WTC11 (cell line): ENCODE data around the gene IL27RA. TPM values are rescaled to one million over a fixed set of nuclear protein-coding genes. Genes with fewer than 3 reads are reported as not detected.
A peak's percentile ranks its signal among the peaks of the same experiment; 100 is the strongest.

Experiments used
- ATAC-seq: fragments of 200-7000 bp; cut with Tn5 transposase; 2 replicates; pipeline ENCODE4 v1.10.0; 2021; ENCODE audit warnings: mild to moderate bottlenecking, moderate library complexity
- CTCF ChIA-PET: fragments of 300-600 bp; sonication (Branson Sonifier 250); formaldehyde crosslinking; loops from one replicate; lab custom pipeline; 2021; ENCODE audit warnings: antibody characterized with exemption; lab: Charles Lee
- POLR2A ChIA-PET: fragments of 350-600 bp; sonication (Branson Sonifier 250); formaldehyde crosslinking; loops from one replicate; lab custom pipeline; 2021; ENCODE audit warnings: antibody characterized with exemption; lab: Charles Lee
- DNase-seq: peaks from one replicate; pipeline ENCODE4 v3.0.0; 2021; ENCODE audit warnings: low spot score
- H3K27ac Mint-ChIP-seq: 2 replicates; pipeline ENCODE4 v1.8.0; 2021; ENCODE audit warnings: mixed read lengths
- H3K27me3 Mint-ChIP-seq: 2 replicates; pipeline ENCODE4 v1.8.0; 2021; ENCODE audit warnings: low read depth, mild to moderate bottlenecking, moderate library complexity, mixed read lengths
- H3K36me3 Mint-ChIP-seq: 2 replicates; pipeline ENCODE4 v1.8.0; 2021; ENCODE audit warnings: mixed read lengths
- H3K4me1 Mint-ChIP-seq: 2 replicates; pipeline ENCODE4 v1.8.0; 2022; ENCODE audit warnings: mixed read lengths
- H3K4me3 Mint-ChIP-seq: 2 replicates; pipeline ENCODE4 v1.8.0; 2021; ENCODE audit warnings: mild to moderate bottlenecking, moderate library complexity, mixed read lengths
- H3K9me3 Mint-ChIP-seq: 2 replicates; pipeline ENCODE4 v1.8.0; 2021; ENCODE audit warnings: mixed read lengths
- ATF2 ChIP-seq: sonication (generic); formaldehyde crosslinking; IDR thresholded peaks from 2 replicates; pipeline ENCODE4 v1.8.1; 2022; ENCODE audit warnings: low read depth, missing genetic modification reagents, borderline replicate concordance
- CBFB ChIP-seq: sonication (generic); formaldehyde crosslinking; IDR thresholded peaks from 2 replicates; pipeline ENCODE4 v1.8.1; 2022; ENCODE audit warnings: mild to moderate bottlenecking, low read depth, missing genetic modification reagents
- CDX4 ChIP-seq: fragments of 250-450 bp; sonication (Bioruptor Pico); IDR thresholded peaks from 2 replicates; pipeline ENCODE4 v1.9.0; 2021; ENCODE audit warnings: moderate library complexity, mild to moderate bottlenecking, inconsistent platforms, borderline replicate concordance
- E2F1 ChIP-seq: sonication (generic); formaldehyde crosslinking; IDR thresholded peaks from 2 replicates; pipeline ENCODE4 v1.8.0; 2022; ENCODE audit warnings: mild to moderate bottlenecking, missing genetic modification reagents
- ELF4 ChIP-seq: sonication (generic); formaldehyde crosslinking; IDR thresholded peaks from 2 replicates; pipeline ENCODE4 v1.8.1; 2022; ENCODE audit warnings: low read depth, mild to moderate bottlenecking, moderate library complexity, missing genetic modification reagents
- FOXJ3 ChIP-seq: sonication (generic); formaldehyde crosslinking; IDR thresholded peaks from 2 replicates; pipeline ENCODE4 v1.9.0; 2021; ENCODE audit warnings: missing genetic modification reagents, mild to moderate bottlenecking, borderline replicate concordance
- JAZF1 ChIP-seq: fragments of 250-450 bp; sonication (Bioruptor Pico); IDR thresholded peaks from 2 replicates; pipeline ENCODE4 v1.9.0; 2021; ENCODE audit warnings: moderate library complexity, mild to moderate bottlenecking, inconsistent platforms
- JUN ChIP-seq: sonication (generic); formaldehyde crosslinking; IDR thresholded peaks from 2 replicates; pipeline ENCODE4 v1.8.0; 2023; ENCODE audit warnings: mild to moderate bottlenecking, missing genetic modification reagents
- NR2C2 ChIP-seq: sonication (generic); formaldehyde crosslinking; IDR thresholded peaks from 2 replicates; pipeline ENCODE4 v1.8.0; 2022; ENCODE audit warnings: mild to moderate bottlenecking, missing genetic modification reagents
- SMAD3 ChIP-seq: sonication (generic); formaldehyde crosslinking; IDR thresholded peaks from 2 replicates; pipeline ENCODE4 v1.8.0; 2022; ENCODE audit warnings: missing genetic modification reagents, mild to moderate bottlenecking, borderline replicate concordance
- SP1 ChIP-seq: sonication (generic); formaldehyde crosslinking; conservative IDR thresholded peaks from 2 replicates; pipeline ENCODE4 v1.8.1; 2022; ENCODE audit warnings: missing genetic modification reagents
- STAT6 ChIP-seq: sonication (generic); formaldehyde crosslinking; conservative IDR thresholded peaks from 2 replicates; pipeline ENCODE4 v1.8.1; 2023; ENCODE audit warnings: mild to moderate bottlenecking, low read depth, missing genetic modification reagents, moderate library complexity
- TEAD1 ChIP-seq: sonication (generic); formaldehyde crosslinking; IDR thresholded peaks from 2 replicates; pipeline ENCODE4 v1.8.0; 2022; ENCODE audit warnings: mild to moderate bottlenecking, missing genetic modification reagents
- ZBTB21 ChIP-seq: sonication (generic); formaldehyde crosslinking; IDR thresholded peaks from 2 replicates; pipeline ENCODE4 v1.8.1; 2023; ENCODE audit warnings: mild to moderate bottlenecking, missing genetic modification reagents, borderline replicate concordance
- ZNF121 ChIP-seq: sonication (generic); formaldehyde crosslinking; IDR thresholded peaks from 2 replicates; pipeline ENCODE4 v1.8.0; 2023; ENCODE audit warnings: missing genetic modification reagents
- ZNF219 ChIP-seq: sonication (generic); formaldehyde crosslinking; IDR thresholded peaks from 2 replicates; pipeline ENCODE4 v1.8.0; 2023; ENCODE audit warnings: missing genetic modification reagents, mild to moderate bottlenecking, borderline replicate concordance
- ZNF232 ChIP-seq: sonication (generic); formaldehyde crosslinking; IDR thresholded peaks from 2 replicates; pipeline ENCODE4 v1.8.0; 2022; ENCODE audit warnings: mild to moderate bottlenecking, missing genetic modification reagents
- ZNF532 ChIP-seq: fragments of 250-450 bp; sonication (Bioruptor Pico); IDR thresholded peaks from 2 replicates; pipeline ENCODE4 v1.9.0; 2021; ENCODE audit warnings: mild to moderate bottlenecking, borderline replicate concordance
- ZSCAN18 ChIP-seq: fragments of 250-450 bp; sonication (Bioruptor Pico); IDR thresholded peaks from 2 replicates; pipeline ENCODE4 v2.1.2; 2022; ENCODE audit warnings: mild to moderate bottlenecking, moderate library complexity
- total RNA-seq: library from RNA; stranded (reverse); gene quantifications from 3 replicates; pipeline ENCODE4 v1.2.3, GENCODE V29; 2021

IL27RA gene
- total RNA-seq, 1 experiment from 2014 or later, result 12.2 TPM

- no peak for TF ChIP-seq STAT6 (CRISPR knock-in tag)
Measured at GRCh38 chr19:14078411-14078810, 46.8 kb downstream of the IL27RA start (continued).

GRCh38 chr19:14080887-14081796 is 49.6 kb downstream of the IL27RA start:
- peak; percentile 86 for ATAC-seq
- Mint-ChIP-seq H3K4me3 (peak overlapping the region; percentile 89), H3K9me3 (no peaks in the 10 kb centered on the region)
- no peak for TF ChIP-seq FOXJ3 (CRISPR knock-in tag)
- no peak for TF ChIP-seq CDX4 (CRISPR knock-in tag)
- no peak for TF ChIP-seq ATF2
- 0 out of 2 replicates have a peak, but pooled peaks have one; percentile 62 for TF ChIP-seq TEAD1
- no peak for TF ChIP-seq ZNF121 (CRISPR knock-in tag)
- TF ChIP-seq CBFB, result no peak
- TF ChIP-seq JAZF1 (CRISPR knock-in tag), result no peak
- peak; percentile 91 for TF ChIP-seq NR2C2 (CRISPR knock-in tag)
- TF ChIP-seq SP1 (CRISPR knock-in tag), result peak; percentile 98
- no peak for TF ChIP-seq ZNF219
- TF ChIP-seq ELF4 (CRISPR knock-in tag), result no peak
- TF ChIP-seq E2F1, result no peak
- TF ChIP-seq ZNF232, result no peak
- TF ChIP-seq ZBTB21, result no peak
- no peak for TF ChIP-seq STAT6 (CRISPR knock-in tag)
- TF ChIP-seq SMAD3 (CRISPR knock-in tag), result no peak
- TF ChIP-seq ZSCAN18 (CRISPR knock-in tag), result no peak
- no peak for TF ChIP-seq JUN (CRISPR knock-in tag)
- no peak for TF ChIP-seq ZNF532 (CRISPR knock-in tag)

More at GRCh38 chr19:14080887-14081796, 49.6 kb downstream of the IL27RA start:
- Mint-ChIP-seq H3K27ac (no peak overlapping the region), H3K36me3 (no peaks in the 10 kb centered on the region), H3K27me3 (peaks cover 41% of the 10 kb centered on the region), H3K4me1 (peaks cover 3% of the 10 kb centered on the region)
- CTCF ChIA-PET, result interaction anchor here (0.6 to 1.8 kb wide), 13 partner anchors 9 to 325 kb away, joined by 3 to 8 read pairs (median 4); partner anchors contain the start of genes ASF1B and MISP3
- POLR2A ChIA-PET, result interaction anchor here (1.0 kb wide), 1 partner anchor 55 kb away, joined by 3 read pairs; the partner anchor contains the start of gene ASF1B
- DNase-seq, result peak; percentile 100
